B cell (primary cell): ENCODE measurements around the gene R3HDM4.

ENCODE experiments used
- EZH2 ChIP-seq: IDR thresholded peaks from 2 replicates; pipeline ENCODE4 v1.6.1; 2012; ENCODE audit warnings: borderline replicate concordance, low read depth, mild to moderate bottlenecking, moderate library complexity, low read length; ENCODE audit not compliant: insufficient read depth, poor library complexity, severe bottlenecking
- TF ChIP-seq, protein P1 (sequence below): fragments of 200-600 bp; IDR thresholded peaks from one replicate; pipeline ENCODE4 v1.8.0; 2022; ENCODE audit warnings: antibody characterized with exemption, mild to moderate bottlenecking

- TF ChIP-seq, protein P1, sequence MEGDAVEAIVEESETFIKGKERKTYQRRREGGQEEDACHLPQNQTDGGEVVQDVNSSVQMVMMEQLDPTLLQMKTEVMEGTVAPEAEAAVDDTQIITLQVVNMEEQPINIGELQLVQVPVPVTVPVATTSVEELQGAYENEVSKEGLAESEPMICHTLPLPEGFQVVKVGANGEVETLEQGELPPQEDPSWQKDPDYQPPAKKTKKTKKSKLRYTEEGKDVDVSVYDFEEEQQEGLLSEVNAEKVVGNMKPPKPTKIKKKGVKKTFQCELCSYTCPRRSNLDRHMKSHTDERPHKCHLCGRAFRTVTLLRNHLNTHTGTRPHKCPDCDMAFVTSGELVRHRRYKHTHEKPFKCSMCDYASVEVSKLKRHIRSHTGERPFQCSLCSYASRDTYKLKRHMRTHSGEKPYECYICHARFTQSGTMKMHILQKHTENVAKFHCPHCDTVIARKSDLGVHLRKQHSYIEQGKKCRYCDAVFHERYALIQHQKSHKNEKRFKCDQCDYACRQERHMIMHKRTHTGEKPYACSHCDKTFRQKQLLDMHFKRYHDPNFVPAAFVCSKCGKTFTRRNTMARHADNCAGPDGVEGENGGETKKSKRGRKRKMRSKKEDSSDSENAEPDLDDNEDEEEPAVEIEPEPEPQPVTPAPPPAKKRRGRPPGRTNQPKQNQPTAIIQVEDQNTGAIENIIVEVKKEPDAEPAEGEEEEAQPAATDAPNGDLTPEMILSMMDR = peak; percentile 23
- TF ChIP-seq EZH2 = no peak
Measured at GRCh38 chr19:947090-947706, 34.2 kb upstream of the R3HDM4 start.
